Suprapubic skin (tissue), 3 donors: Measurements from ENCODE around the gene FMNL2.

Source experiments
- POLR2AphosphoS5 ChIP-seq, 3 donors: sonication (generic); formaldehyde crosslinking; IDR thresholded peaks; one replicate each; pipeline ENCODE4 v1.6.1; 2017; ENCODE audit warnings: antibody characterized with exemption in 3 of 3
- TF ChIP-seq, protein P1 (sequence below), 2 donors: fragments of 200-600 bp in 1 of 2; fragments of 450-650 bp in 1 of 2; sonication (generic) in 1 of 2; IDR thresholded peaks; one replicate each; pipeline ENCODE4 v1.5.1; 2016 to 2019; ENCODE audit warnings: antibody characterized with exemption in 2 of 2, mild to moderate bottlenecking in 1 of 2, moderate library complexity in 1 of 2

- TF ChIP-seq, protein P1, sequence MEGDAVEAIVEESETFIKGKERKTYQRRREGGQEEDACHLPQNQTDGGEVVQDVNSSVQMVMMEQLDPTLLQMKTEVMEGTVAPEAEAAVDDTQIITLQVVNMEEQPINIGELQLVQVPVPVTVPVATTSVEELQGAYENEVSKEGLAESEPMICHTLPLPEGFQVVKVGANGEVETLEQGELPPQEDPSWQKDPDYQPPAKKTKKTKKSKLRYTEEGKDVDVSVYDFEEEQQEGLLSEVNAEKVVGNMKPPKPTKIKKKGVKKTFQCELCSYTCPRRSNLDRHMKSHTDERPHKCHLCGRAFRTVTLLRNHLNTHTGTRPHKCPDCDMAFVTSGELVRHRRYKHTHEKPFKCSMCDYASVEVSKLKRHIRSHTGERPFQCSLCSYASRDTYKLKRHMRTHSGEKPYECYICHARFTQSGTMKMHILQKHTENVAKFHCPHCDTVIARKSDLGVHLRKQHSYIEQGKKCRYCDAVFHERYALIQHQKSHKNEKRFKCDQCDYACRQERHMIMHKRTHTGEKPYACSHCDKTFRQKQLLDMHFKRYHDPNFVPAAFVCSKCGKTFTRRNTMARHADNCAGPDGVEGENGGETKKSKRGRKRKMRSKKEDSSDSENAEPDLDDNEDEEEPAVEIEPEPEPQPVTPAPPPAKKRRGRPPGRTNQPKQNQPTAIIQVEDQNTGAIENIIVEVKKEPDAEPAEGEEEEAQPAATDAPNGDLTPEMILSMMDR (IDR thresholded peaks at IDR 0.05) = no peak
- no peak for TF ChIP-seq POLR2AphosphoS5 (IDR thresholded peaks at IDR 0.05)
Measured at GRCh38 chr2:152292991-152293390, 42.0 kb upstream of the FMNL2 start.
